Activated CD8-positive, alpha-beta memory T cell treated with anti-CD3 and anti-CD28 coated beads, Interleukin-2, amount 50 U/mL, for 24 hours (primary cell): Measurements from ENCODE around the gene SUOX.
"Not testable (repeated sequence)": the region's sequence is repeated elsewhere in the genome, so short reads cannot be mapped to it uniquely, and the experiment has no call there.

Experiments
- DNase-seq: peaks from one replicate; pipeline ENCODE4 v3.0.0-alpha.2; 2020; ENCODE audit errors: extremely low read depth

Gene SUOX

GRCh38 chr12:55996715-55997534, at the start of gene SUOX:
Gene SUOX, plus strand, starts transcription at chr12:55997276. Its CDS starts 4,946 bp downstream, at chr12:56002222.
- no peak for DNase-seq

- DNase-seq, result no peak
Observed at GRCh38 chr12:55955344-55955743, 41.7 kb upstream of the SUOX start.

- DNase-seq, result no peak
Observed at GRCh38 chr12:55955800-55956508, 41.1 kb upstream of the SUOX start.

GRCh38 chr12:55957106-55957859, 39.8 kb upstream of the SUOX start:
- DNase-seq, result no peak

- no peak for DNase-seq
Observed at GRCh38 chr12:55963760-55964159, 33.3 kb upstream of the SUOX start.

- DNase-seq, result no peak
Observed at GRCh38 chr12:55965240-55965639, 31.8 kb upstream of the SUOX start.

- no peak for DNase-seq
Observed at GRCh38 chr12:55965941-55966407, 31.1 kb upstream of the SUOX start, which contains the start of gene PMEL. Gene PMEL, minus strand, starts transcription at chr12:55966042. Its CDS starts 31 bp downstream, at chr12:55966011.

- DNase-seq, result peak; percentile 70
Observed at GRCh38 chr12:55966408-55967281, 30.4 kb upstream of the SUOX start, which contains the start of gene CDK2. Gene CDK2, plus strand, starts transcription at chr12:55966830. Its CDS starts 179 bp downstream, at chr12:55967009.

GRCh38 chr12:55969356-55969755, 27.7 kb upstream of the SUOX start:
- DNase-seq, result no peak

GRCh38 chr12:55970775-55971174, 26.3 kb upstream of the SUOX start:
- no peak for DNase-seq

GRCh38 chr12:55972042-55972441, 25.0 kb upstream of the SUOX start:
- no peak for DNase-seq

GRCh38 chr12:55972456-55972855, 24.6 kb upstream of the SUOX start:
- no peak for DNase-seq

- DNase-seq, result no peak
Observed at GRCh38 chr12:55972911-55973598, 24.0 kb upstream of the SUOX start.

GRCh38 chr12:55973599-55974307, 23.3 kb upstream of the SUOX start, which contains the start of gene RAB5B:
Gene RAB5B, plus strand, starts transcription at chr12:55974078. Its CDS starts 12,883 bp downstream, at chr12:55986961.
- DNase-seq, result peak; percentile 96

GRCh38 chr12:55974308-55974730, 22.8 kb upstream of the SUOX start:
- DNase-seq, result no peak

GRCh38 chr12:55978393-55978792, 18.7 kb upstream of the SUOX start:
- no peak for DNase-seq

- no peak for DNase-seq
Observed at GRCh38 chr12:55979069-55979468, 18.0 kb upstream of the SUOX start.

- DNase-seq, result not testable (repeated sequence)
Observed at GRCh38 chr12:55981882-55982281, 15.2 kb upstream of the SUOX start.

- DNase-seq, result no peak
Observed at GRCh38 chr12:55982319-55982936, 14.6 kb upstream of the SUOX start.
